Measurements from ENCODE around the gene TOR3A.
"Not testable (repeated sequence)": the region's sequence is repeated elsewhere in the genome, so short reads cannot be mapped to it uniquely, and the experiment has no call there.

Gene TOR3A, protein sequence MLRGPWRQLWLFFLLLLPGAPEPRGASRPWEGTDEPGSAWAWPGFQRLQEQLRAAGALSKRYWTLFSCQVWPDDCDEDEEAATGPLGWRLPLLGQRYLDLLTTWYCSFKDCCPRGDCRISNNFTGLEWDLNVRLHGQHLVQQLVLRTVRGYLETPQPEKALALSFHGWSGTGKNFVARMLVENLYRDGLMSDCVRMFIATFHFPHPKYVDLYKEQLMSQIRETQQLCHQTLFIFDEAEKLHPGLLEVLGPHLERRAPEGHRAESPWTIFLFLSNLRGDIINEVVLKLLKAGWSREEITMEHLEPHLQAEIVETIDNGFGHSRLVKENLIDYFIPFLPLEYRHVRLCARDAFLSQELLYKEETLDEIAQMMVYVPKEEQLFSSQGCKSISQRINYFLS

DNA sequence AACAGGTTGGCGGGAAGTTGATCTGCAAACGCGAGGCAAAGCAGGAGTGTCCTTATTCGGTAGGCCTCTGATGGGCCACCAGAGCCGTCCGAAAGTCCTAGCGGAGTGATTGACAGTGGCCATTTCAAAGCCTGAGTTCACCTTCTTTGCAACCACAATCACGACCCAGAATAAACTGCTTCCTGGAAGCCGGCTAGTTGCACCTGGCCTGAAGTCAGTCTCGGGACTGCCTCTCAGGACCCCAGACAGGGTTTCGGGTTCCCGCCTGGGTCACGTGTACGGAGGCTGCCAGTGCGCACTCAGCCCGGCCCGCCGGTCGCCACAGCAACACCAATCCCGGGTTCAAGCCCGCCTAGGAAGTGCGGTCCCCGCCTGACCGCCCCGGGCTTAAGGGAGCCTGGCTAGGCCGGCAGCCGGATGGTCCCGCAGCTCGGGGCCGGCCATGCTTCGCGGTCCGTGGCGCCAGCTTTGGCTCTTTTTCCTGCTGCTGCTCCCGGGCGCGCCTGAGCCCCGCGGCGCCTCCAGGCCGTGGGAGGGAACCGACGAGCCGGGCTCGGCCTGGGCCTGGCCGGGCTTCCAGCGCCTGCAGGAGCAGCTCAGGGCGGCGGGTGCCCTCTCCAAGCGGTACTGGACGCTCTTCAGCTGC is at the start of gene TOR3A:
TSS of gene TOR3A (plus strand) at position 384 of the 646 bp plus-strand sequence. CDS start at position 443, 59 bp downstream.
- peak; percentile 49 to 70 for DNase-seq (ENCODE audit: low read depth in 2 of 2)

DNA sequence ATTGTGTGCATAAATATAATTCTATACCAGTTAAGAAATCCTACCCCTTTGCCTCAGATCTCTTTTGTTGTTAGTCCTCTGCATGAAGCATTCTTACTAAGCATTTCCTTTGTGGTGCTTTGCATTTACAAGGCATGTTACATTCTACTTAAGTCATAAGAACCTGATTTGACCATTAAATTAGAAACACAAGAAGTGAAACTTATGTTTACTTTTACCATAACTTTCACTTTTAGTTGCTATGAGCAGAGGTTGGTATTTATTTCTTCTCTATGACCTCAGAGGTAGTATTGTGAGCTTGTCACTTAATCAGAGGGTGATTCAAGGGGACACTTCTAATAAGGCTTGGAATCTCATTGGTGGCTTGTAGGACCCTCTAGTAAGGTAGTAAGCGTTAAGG is 47.1 kb upstream of the TOR3A start:
- DNase-seq (ENCODE audit: low read depth in 2 of 2): no peak

DNA sequence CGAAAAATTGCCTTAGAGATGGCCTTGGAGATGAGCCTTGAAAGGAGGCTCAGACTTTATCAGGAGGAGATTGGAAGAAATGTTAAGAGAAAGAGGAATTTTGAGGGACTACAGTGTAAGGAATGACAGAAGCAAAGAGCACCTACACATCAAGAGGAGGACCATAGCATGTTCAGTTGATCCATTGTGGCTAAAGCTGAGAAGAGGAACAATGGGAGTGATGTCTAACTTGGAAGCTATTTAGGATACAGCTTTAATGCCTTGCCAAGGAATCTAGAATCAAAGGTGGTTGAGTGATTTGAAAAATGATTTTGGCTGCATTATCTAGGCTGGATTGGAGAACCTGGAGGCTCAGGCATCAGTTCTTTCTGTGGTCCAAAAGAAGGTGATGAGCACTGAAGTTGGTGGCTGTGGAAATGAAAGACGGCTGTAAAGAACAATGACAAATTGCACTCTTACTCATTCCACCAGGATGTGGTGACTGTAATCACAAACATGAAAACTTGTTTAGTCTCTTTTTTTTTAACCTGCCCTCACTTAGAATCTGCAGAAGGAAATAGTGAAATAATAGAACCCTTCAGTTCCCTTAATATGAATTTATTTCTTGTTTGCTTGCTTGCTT is 44.9 kb upstream of the TOR3A start:
- DNase-seq (ENCODE audit: low read depth in 2 of 2): no peak

DNA sequence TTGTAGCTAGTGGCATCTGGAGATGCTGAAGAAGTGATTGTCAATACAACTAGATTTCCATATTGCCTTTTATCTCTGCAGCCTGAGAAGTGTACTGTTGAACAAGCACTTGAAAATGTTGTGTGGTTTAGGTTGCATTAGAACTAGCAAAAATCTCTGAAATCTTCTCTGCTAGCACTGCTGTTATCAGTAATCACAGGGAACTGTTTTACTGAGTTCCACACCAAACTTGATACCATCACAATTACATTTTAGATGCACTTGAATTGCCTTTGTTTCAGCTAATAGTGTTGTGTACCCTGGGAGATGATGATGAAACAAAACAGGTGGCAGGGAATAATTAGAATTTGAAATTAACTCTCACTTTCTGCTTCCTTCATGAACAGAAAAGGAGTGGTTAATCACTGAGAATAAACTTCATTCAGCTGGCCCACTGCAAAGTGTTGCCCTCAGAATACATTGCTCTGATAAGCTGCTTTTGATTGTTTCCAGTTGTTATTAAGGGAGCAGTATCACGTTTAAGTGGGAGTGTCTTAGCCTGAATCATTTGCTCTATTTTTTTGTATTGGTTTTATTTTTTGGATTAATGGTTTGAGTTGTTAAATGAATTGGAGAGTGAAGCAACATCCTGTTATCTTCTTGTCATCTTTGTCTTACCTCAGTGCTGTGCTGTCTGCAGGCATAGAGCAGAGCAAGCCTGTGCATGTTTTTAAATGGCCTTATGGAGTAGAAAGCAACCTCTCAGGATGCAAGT is 43.2 kb upstream of the TOR3A start:
- no peak for DNase-seq (ENCODE audit: low read depth in 2 of 2)

DNA sequence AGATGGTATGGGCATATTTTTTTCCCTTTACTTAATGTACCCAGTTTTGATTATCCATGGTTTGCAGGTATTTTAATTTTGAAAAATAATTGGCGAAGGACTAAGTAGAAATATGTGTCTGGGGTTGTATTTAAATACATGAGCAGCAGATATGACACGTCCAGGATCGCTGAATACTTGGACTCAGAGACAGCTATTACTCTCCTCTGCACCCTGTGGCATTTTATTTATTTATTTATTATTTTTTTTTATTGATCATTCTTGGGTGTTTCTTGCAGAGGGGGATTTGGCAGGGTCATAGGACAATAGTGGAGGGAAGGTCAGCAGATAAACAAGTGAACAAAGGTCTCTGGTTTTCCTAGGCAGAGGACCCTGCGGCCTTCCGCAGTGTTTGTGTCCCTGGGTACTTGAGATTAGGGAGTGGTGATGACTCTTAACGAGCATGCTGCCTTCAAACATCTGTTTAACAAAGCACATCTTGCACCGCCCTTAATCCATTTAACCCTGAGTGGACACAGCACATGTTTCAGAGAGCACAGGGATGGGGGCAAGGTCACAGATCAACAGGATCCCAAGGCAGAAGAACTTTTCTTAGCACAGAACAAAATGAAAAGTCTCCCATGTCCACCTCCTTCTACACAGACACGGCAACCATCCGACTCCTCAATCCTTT is 42.2 kb upstream of the TOR3A start:
- not testable (repeated sequence) for DNase-seq (ENCODE audit: low read depth in 2 of 2)

DNA sequence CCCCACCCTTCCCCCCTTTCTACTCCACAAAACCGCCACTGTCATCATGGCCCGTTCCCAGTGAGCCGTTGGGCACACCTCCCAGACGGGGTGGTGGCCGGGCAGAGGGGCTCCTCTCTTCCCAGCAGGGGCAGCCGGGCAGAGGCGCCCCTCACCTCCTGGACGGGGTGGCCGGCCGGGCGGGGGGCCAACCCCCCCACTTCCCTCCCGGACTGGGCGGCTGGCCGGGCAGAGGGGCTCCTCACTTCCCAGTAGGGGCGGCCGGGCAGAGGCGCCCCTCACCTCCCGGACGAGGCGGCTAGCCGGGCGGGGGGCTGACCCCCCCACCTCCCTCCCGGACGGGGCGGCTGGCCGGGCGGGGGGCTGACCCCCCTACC is 41.7 kb upstream of the TOR3A start:
- not testable (repeated sequence) for DNase-seq (ENCODE audit: low read depth in 2 of 2)

DNA sequence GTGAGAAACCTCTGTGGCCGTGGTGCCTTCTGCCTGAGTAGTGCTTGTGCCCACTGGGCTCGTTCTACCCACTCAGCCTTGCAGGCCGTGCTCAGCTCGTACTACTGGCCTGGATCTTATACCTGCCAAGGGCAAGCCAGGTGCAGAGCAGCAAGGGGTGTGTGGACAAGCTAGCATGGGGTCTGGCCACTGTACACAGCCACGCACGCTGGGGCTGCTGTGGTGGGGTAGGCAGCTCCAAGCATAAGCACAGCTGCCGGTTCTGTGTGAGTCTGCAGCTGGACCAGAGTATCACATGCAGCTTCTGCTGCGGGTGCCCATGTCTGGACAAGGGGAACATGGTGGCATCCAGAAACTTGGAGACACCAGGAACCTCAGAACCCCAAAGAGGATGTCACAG is 39.8 kb upstream of the TOR3A start:
- DNase-seq (ENCODE audit: low read depth in 2 of 2): no peak

DNA sequence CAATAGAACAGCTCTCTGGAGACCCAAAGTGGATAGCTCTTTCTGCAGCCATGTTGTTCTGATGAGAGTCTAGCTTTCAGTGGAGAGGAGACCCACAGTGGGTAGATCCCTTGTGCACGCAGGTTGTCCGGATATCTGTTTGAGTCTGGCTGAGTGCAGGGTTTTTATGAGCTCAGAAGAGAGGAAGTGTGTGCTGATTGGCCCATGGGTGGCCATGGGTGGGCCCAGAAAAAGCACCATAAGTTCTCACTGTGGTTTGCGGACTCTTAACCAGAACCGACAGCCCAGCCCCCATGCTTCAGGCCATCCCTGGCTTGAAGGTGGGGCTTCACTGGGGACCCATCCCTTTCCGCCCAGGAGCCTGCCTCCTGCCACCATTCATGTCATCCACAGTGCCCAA is 39.2 kb upstream of the TOR3A start:
- no peak for DNase-seq (ENCODE audit: low read depth in 2 of 2)

DNA sequence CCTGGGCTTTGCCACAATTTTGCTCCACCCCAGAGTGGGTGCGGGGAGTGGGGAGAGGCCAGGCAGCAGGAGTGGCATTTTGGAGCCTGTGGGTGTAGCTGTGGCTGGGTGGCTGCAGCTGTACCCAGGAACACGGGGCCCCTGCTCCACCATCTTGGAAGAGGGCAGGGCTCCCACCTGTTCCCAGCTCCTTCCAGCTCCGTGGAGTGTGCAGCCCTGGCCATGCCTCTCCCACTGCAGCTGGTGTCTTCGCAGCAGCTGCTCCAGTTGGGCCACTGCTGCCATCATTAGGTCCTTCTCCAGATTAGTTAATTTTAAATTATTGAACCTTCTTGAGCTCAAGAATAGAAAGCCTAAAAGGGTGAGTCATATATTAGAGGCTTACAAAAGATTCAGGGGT is 38.6 kb upstream of the TOR3A start:
- no peak for DNase-seq (ENCODE audit: low read depth in 2 of 2)

DNA sequence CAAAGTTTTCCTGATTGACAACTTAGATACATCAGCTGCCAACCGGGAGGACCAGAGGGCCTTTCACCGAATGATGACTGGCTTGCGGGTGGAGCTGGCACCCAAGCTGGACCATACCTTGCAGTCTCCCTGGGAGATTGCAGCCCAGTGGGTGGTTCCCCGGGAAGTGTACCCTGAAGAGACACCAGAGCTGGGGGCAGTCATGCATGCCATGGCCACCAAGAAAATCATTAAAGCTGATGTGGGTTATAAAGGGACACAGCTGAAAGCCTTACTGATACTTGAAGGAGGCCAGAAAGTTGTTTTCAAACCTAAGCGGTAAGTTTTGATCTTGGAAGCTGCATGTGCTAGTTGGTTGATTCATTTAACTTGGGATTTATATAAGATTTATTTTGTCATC is 38.0 kb upstream of the TOR3A start:
- no peak for DNase-seq (ENCODE audit: low read depth in 2 of 2)

DNA sequence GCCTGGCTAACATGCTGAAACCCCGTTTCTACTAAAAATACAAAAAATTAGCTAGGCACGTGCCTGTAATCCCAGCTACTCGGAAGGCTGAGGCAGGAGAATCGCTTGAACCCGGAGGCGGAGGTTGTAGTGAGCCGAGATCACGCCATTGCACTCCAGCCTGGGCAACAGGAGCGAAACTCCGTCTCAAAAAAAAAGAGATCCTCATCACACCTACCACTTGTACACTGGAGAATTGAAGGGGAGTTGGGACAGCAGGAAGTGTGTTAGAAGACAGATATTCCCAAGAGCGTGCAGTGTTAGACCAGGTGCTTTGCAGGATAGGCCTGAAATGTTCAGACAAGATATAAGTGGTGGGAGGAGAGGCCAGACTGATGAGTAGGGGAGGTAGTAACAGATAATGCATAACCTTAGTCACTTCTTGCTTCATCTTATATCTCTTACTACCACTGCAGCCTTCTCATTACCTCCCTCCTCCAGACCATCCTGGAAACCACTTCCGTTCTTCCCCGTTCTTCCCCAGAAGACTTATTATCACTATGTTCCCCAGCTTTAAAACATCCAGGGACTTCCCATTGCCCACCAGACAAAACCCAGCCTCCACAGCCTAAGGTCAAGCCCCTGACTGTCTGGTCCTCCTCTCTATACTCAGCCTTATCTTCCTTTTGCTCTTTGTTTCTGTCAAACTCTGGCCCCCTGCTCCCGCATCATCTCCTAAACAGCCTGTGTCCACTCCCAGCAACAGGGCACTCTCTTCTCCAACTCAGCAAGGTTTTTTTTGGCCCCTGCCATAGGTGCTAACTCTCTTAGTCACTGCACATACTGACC is 34.8 kb upstream of the TOR3A start:
- DNase-seq (ENCODE audit: low read depth in 2 of 2): no peak

DNA sequence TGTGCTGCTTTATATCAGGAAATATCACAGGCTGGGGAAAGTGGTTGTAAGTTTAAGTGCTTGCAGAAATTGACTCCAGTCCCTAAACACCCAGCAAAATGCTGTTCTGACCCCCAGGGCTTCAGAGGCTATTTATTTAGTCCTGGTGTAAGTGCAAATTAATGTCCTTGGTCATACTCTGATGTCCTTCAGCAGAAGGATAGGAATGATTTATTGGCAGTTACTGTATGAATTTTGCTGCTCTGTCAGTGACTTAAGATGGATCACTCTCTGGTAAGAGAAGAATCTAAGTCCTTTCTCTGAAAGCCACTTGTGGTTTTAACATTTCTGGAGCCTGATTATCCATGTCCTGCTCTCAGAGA is 34.3 kb upstream of the TOR3A start:
- no peak for DNase-seq (ENCODE audit: low read depth in 2 of 2)

DNA sequence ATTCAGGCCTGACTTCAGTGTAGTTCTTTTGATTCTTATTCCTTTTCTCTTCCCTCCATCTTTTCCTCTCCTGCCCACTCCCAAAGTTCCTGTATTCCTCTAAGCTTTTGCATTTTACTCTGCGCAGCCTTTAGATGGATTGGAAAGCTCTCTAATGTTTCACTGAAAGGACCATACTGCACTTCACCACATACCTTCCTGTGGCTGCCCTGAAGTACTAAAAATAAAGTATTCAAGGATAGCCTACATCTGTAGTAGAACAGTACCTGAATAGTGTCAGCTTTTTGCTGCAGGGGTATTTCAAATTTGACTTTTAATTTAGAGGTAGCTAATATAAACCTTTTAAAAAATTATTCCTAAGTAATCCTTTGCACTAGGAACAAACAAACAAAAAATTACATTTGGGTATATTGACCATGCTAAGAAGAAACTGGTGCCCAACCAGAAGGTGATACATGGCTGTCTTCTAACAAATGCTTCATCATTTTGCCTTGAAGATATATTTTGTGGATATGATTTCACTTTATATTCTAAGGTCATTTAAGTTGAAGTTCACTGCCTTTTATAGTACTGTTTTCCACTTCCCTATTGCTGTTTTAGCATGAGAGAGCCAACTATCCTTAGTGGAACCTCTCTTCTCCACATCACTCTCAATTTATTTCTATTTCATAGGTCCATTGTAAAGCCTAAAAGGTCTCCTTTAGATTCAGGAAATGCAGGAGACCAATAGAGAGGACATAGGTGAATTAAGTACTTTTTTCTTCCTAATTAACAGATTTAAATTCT is 33.3 kb upstream of the TOR3A start:
- no peak for DNase-seq (ENCODE audit: low read depth in 2 of 2)

DNA sequence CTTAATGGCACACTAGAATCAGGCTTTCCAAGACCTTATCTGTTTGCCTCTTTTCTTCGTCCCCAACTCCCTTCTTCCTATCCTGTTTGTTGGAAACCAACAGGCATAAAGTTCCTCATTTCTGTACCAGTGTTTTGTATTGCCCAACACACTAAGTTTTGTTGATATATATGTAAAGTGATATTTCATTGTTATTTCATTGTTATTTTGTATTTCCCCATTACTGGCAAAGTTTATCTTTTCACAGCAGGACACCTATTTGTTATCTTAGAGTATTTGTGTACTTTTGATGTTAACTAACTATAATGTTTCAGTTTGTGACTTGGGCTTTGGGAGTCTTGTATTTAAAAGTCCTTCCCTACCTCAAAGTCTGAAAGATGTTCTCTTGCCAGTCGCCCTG is 29.1 kb upstream of the TOR3A start:
- no peak for DNase-seq (ENCODE audit: low read depth in 2 of 2)

DNA sequence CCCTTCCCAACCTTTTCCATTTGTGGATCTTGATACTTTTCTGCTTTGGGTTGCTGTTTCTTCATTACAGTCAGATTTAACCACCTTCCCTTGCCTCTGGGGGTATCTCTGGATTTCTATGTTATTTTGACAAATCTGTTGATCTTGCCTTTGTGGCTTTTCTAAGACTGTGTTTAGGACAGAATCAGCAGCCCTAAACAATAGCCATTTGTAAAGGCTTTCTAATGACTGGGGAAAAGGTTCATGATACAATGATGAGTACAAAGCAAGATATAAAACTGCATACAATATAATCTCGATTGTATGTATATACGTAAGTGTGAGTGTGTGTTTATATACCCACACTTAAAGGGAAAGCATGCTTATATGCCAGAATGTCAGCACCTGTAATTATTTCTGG is 28.4 kb upstream of the TOR3A start:
- no peak for DNase-seq (ENCODE audit: low read depth in 2 of 2)

DNA sequence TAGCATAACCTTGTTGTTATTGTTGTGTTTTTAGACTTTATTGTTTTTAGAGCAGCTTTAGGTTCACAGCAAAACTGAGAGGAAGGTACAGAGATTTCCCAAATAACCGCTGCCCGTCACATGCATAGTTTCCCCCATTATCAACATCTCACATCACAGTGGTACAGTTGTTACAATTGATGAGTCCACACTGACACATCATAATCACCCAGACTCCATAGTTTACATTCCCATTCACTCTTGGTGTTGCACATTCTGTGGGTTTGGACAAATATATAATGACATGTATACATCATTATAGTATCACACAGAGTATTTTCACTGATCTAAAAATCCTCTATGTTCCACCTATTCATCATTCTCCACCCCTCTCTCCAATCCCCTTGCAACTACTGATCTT is 25.9 kb upstream of the TOR3A start:
- DNase-seq (ENCODE audit: low read depth in 2 of 2): no peak

DNA sequence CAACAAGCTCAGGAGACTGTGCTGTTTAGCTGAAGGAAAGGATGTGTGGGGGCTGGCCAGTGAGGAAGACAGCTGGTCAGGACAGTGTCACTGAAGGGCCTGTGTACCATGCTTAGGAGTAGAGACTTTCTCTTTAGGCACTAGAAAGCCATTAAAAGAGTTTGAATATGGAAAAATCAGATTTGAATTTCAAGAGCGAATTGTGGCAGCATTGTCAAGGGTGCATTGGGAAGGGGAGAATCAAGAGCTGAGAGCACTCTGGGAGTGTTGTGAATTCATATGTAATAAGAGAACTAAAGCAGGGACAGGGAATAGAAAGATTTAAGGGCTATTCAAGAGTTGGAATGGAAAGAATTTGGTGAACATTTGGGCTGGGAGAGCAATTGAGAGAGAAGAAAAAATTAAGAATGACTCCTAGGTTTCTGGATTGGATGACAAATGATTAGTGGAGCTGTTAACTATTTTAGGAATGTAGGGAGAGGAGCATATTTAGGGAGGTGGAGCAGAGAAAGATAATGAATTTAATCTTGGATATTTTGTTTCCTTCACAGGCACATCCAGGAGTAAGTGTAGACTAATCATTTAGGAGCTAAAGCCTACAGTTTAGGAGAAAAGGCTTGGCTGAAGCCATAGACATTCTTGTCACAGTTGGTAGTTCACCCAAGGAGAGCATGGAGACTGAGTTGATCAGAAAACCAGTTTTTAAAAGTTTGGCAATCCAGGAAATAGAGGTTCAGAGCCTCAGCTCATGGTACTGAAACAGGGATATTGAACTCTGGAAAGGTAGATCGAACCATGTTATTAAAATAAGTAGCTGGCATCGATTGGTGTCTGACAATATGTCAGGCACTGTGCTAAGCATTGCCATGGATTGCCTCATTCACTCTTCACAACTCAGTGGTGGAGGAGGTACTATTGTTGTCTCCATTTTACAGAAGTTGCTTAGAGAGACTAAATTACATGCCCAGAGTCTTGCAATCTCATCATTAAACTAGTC is 23.1 kb upstream of the TOR3A start:
- no peak for DNase-seq (ENCODE audit: low read depth in 2 of 2)

DNA sequence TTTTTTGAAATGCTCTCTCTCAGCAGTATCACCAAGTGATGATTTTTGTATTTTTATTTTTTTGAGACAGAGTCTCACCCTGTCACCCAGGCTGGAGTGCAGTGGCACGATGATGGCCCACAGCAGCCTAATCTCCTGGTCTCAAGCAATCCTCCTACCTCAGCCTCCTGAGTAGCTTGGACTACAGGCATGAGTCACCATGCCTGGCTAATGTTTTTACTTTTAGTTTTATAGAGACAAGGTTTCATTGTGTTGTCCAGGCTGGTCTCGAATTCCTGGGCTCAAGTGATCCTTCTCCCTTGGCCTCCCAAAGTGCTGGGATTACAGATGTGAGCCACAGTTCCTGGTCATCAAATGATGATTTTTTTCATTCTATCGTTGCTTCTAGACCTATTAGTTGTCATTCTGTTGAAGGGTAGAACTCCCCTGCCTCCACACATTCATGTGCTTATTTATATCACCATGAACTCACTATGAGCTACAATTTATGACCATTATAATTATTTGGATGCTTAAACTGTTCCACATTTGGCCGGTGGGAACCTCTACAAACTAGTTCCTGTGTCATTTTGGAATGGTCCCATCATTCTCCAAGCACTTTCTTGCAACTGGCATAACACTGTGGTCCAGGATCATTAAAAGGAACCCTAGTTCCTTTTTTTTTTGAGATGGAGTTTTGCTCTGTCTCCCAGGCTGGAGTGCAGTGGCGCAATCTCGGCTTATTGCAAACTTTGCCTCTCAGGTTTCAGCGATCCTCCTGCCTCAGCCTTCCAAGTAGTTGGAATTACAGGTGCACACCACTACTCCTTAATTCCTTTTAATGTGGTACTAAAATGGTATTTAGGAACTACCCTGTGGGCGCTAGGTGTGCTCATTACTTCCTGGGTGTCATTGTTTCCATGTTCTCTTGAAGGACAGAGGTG is 20.2 kb upstream of the TOR3A start:
- no peak for DNase-seq (ENCODE audit: low read depth in 2 of 2)
